ENCODE results near the gene GRM1.

GRCh38 chr6:146017672-146018071 is 11.2 kb upstream of the GRM1 start:
- no peak for TF ChIP-seq EZH2 (IDR thresholded peaks at IDR 0.05; ENCODE audit: insufficient read depth, poor library complexity, severe bottlenecking)
- TF ChIP-seq EZH2phosphoT487 (IDR thresholded peaks at IDR 0.05; ENCODE audit: insufficient read depth, low read depth) = no peak

Measured in GM23248 (cell line).